ENCODE measurements around the gene REP15. TPM values are rescaled to one million over a fixed set of nuclear protein-coding genes. Genes with fewer than 3 reads are reported as not detected.

The REP15 gene
- total and polyA plus RNA-seq, 2 of the 8 experiments (the other 6 are each of a cell fraction or from before 2014, with no cell fraction given): 0.06 to 0.73 TPM

DNA sequence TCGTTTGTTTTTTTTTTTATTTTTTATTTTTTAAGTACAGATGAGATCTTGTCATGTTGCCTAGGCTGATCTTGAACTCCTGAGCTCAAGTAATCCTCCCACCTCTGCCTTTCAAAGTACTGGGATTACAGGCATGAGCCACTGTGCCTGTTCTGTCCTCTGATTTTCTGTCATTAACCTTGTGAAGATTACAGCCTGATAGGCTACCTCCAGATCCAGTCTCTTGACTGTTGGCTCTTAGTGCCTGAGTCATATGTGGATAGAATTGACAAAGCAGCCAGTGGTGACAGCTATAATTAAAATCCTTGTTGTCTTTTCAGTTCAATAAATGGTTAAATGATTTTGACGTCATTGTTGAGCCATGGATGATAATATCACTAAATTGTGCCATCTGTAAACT lies 21.3 kb upstream of the REP15 start:
- Histone ChIP-seq H3K4me3 (ENCODE audit: extremely low read depth in 1 of 4, insufficient read depth in 2 of 4, low read depth in 3 of 4, low read length in 4 of 4) (no peak overlapping the region), H2BK12ac (ENCODE audit: low read depth, low read length) (no peak overlapping the region), H3K9me3 (ENCODE audit: insufficient read depth in 2 of 2, low read depth in 1 of 2, low read length in 1 of 2) (no peaks in the 10 kb centered on the region), H4K91ac (replicated peaks; ENCODE audit: insufficient read length, low read length) (no peak overlapping the region), H2AK5ac (ENCODE audit: low read depth, low read length) (no peak overlapping the region), H3K14ac (ENCODE audit: insufficient read length) (no peak overlapping the region), H3K4me2 (ENCODE audit: insufficient read depth in 1 of 2, low read depth in 2 of 2, low read length in 2 of 2) (no peak overlapping the region), H3K23me2 (ENCODE audit: low read depth, low read length) (no peaks in the 10 kb centered on the region), H2AFZ (ENCODE audit: low read length) (no peak overlapping the region), H2BK15ac (ENCODE audit: low read length) (no peak overlapping the region), H2BK120ac (replicated peaks; ENCODE audit: low read depth, low read length) (no peak overlapping the region), H4K8ac (ENCODE audit: extremely low read depth, insufficient read depth, low read length) (no peak overlapping the region), H3K79me1 (ENCODE audit: low read depth, low read length) (no peaks in the 10 kb centered on the region), H3K4ac (replicated peaks; ENCODE audit: insufficient read length, low read depth, low read length) (no peak overlapping the region), H3K56ac (replicated peaks; ENCODE audit: insufficient read length, low read depth, low read length) (no peak overlapping the region), H3K23ac (ENCODE audit: insufficient read length) (no peak overlapping the region), H3K27ac (ENCODE audit: low read depth, low read length) (no peak overlapping the region), H3K4me1 (replicated peaks in 1 of 4; ENCODE audit: control insufficient read depth in 3 of 4, insufficient read depth in 4 of 4, low read length in 3 of 4) (no peaks in the 10 kb centered on the region), H3K36me3 (ENCODE audit: control insufficient read depth in 2 of 4, insufficient read depth in 4 of 4, low read length in 3 of 4) (peaks cover 0 to 4% (median 1%) of the 10 kb centered on the region in 4 experiments; a peak in 3 of 8 replicates), H3K79me2 (ENCODE audit: control insufficient read depth in 1 of 2, insufficient read depth in 2 of 2, low read length in 2 of 2) (no peaks in the 10 kb centered on the region), H3K27me3 (replicated peaks in 1 of 4; ENCODE audit: control insufficient read depth in 3 of 4, extremely low read depth in 1 of 4, insufficient read depth in 3 of 4, low read length in 3 of 4) (no peaks in the 10 kb centered on the region), H3K18ac (ENCODE audit: extremely low read depth, low read length) (no peak overlapping the region), H2BK5ac (ENCODE audit: low read depth, low read length) (no peak overlapping the region), H4K5ac (ENCODE audit: insufficient read length, low read depth, low read length) (no peak overlapping the region), H3K9ac (replicated peaks in 1 of 4; ENCODE audit: extremely low read depth in 1 of 4, low read depth in 3 of 4, low read length in 3 of 4) (no peak overlapping the region), H2BK20ac (ENCODE audit: low read length) (no peak overlapping the region), H4K20me1 (replicated peaks in 1 of 2; ENCODE audit: control insufficient read depth in 1 of 2, insufficient read depth in 2 of 2, low read length in 2 of 2) (no peaks in the 10 kb centered on the region)
- CTCF ChIA-PET (ENCODE audit: partially characterized antibody): interaction anchor here (1.2 kb wide), 1 partner anchor 661 kb away, joined by 3 read pairs; the partner anchor contains the start of gene TM7SF3
- no peak for TF ChIP-seq SUZ12 (IDR thresholded peaks at IDR 0.05; ENCODE audit: low read length)
- TF ChIP-seq CEBPB (IDR thresholded peaks at IDR 0.05; ENCODE audit: low read depth, low read length): no peak
- TF ChIP-seq, protein P1, sequence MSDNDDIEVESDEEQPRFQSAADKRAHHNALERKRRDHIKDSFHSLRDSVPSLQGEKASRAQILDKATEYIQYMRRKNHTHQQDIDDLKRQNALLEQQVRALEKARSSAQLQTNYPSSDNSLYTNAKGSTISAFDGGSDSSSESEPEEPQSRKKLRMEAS (IDR thresholded peaks at IDR 0.05): no peak
- no peak for TF ChIP-seq SAP30 (IDR thresholded peaks at IDR 0.05; ENCODE audit: insufficient read depth, insufficient replicate concordance, low read length)
- no peak for TF ChIP-seq ASH2L (IDR thresholded peaks at IDR 0.05; ENCODE audit: low read length)
- TF ChIP-seq POLR2AphosphoS5 (IDR thresholded peaks at IDR 0.05; ENCODE audit: low read depth, low read length): no peak
- TF ChIP-seq RBBP5 (IDR thresholded peaks at IDR 0.05; ENCODE audit: borderline replicate concordance, low read depth, low read length): no peak
- no peak for TF ChIP-seq BACH1 (IDR thresholded peaks at IDR 0.05; ENCODE audit: low read length)
- WGBS, 2 experiments (ENCODE audit: extremely low coverage in 1 of 2, insufficient coverage in 1 of 2, insufficient read length in 1 of 2, insufficient replicate concordance in 2 of 2, low coverage in 1 of 2, low lambda C conversion rate in 2 of 2, missing lambda C conversion rate in 1 of 2): 90% methylated on average over 2 of the region's 2 CpGs; no CpG with 5 or more reads in 1 of the 2 experiments
- DNase-seq (ENCODE audit: low read depth in 1 of 2, low spot score in 2 of 2) (no peak), FAIRE-seq (no peak)
- POLR2A ChIA-PET (ENCODE audit: partially characterized antibody): no interaction called here
